ENCODE data around the gene STH. TPM values are rescaled to one million over a fixed set of nuclear protein-coding genes. Genes with fewer than 3 reads are reported as not detected.
A peak's percentile ranks its signal among the peaks of the same experiment; 100 is the strongest.

STH gene
- total and polyA plus RNA-seq, 9 of the 15 experiments (the other 6 are each of a cell fraction or from before 2014, with no cell fraction given), result not detected

GRCh38 chr17:45976755-45977505 is 22.1 kb upstream of the STH start (continued):
- TF ChIP-seq NONO (IDR thresholded peaks at IDR 0.05; ENCODE audit: low read depth in 2 of 2, low read length in 1 of 2) (0 out of 4 replicates have a peak, but pooled peaks of 1 of the 2 experiments have one; percentile 9), TFAM (CRISPR knock-in tag; conservative IDR thresholded peaks at IDR 0.05) (no peak), SAFB (IDR thresholded peaks at IDR 0.05; ENCODE audit: borderline replicate concordance, low read depth, low read length) (no peak), DPF2 (IDR thresholded peaks at IDR 0.05) (peak; percentile 98), ETV6 (IDR thresholded peaks at IDR 0.05; ENCODE audit: borderline replicate concordance in 1 of 2, low read depth in 2 of 2, low read length in 1 of 2) (0 out of 4 replicates have a peak, but pooled peaks of 1 of the 2 experiments have one; percentile 48), ETV6 (CRISPR knock-in tag; IDR thresholded peaks at IDR 0.05; ENCODE audit: borderline replicate concordance) (no peak), MCM7 (IDR thresholded peaks at IDR 0.05) (no peak), EGR1 (conservative IDR thresholded peaks at IDR 0.05) (no peak), ZNF584 (CRISPR knock-in tag; IDR thresholded peaks at IDR 0.05; ENCODE audit: low read depth) (peak; percentile 88), ARHGAP35 (IDR thresholded peaks at IDR 0.05; ENCODE audit: partially characterized antibody) (peak; percentile 22), NCOR1 (IDR thresholded peaks at IDR 0.05) (peak; percentile 87), PHF21A (IDR thresholded peaks at IDR 0.05; ENCODE audit: borderline replicate concordance, low read depth) (peak; percentile 49; the same call in 1 of the 2 replicates), KDM1A (IDR thresholded peaks at IDR 0.05) (peak; percentile 81 to 82), ZBTB7A (IDR thresholded peaks at IDR 0.05; ENCODE audit: borderline replicate concordance, control insufficient read depth, low read depth, low read length) (no peak), HCFC1 (IDR thresholded peaks at IDR 0.05; ENCODE audit: low read depth, low read length) (0 out of 2 replicates have a peak, but pooled peaks have one; percentile 25), MLLT1 (IDR thresholded peaks at IDR 0.05) (peak in 1 of 2 experiments; percentile 49; a peak in 1 of 4 replicates), ZBTB12 (CRISPR knock-in tag; IDR thresholded peaks at IDR 0.05) (0 out of 2 replicates have a peak, but pooled peaks have one; percentile 43), POLR2G (IDR thresholded peaks at IDR 0.05; ENCODE audit: low read depth, low read length) (peak; percentile 66), JUN (IDR thresholded peaks at IDR 0.05; ENCODE audit: borderline replicate concordance, low read depth, low read length) (peak; percentile 92), JUN (CRISPR knock-in tag; IDR thresholded peaks at IDR 0.05; ENCODE audit: borderline replicate concordance) (no peak), FOSL1 (tag; conservative IDR thresholded peaks at IDR 0.05) (peak; percentile 98)
- TF ChIP-seq, protein P1, sequence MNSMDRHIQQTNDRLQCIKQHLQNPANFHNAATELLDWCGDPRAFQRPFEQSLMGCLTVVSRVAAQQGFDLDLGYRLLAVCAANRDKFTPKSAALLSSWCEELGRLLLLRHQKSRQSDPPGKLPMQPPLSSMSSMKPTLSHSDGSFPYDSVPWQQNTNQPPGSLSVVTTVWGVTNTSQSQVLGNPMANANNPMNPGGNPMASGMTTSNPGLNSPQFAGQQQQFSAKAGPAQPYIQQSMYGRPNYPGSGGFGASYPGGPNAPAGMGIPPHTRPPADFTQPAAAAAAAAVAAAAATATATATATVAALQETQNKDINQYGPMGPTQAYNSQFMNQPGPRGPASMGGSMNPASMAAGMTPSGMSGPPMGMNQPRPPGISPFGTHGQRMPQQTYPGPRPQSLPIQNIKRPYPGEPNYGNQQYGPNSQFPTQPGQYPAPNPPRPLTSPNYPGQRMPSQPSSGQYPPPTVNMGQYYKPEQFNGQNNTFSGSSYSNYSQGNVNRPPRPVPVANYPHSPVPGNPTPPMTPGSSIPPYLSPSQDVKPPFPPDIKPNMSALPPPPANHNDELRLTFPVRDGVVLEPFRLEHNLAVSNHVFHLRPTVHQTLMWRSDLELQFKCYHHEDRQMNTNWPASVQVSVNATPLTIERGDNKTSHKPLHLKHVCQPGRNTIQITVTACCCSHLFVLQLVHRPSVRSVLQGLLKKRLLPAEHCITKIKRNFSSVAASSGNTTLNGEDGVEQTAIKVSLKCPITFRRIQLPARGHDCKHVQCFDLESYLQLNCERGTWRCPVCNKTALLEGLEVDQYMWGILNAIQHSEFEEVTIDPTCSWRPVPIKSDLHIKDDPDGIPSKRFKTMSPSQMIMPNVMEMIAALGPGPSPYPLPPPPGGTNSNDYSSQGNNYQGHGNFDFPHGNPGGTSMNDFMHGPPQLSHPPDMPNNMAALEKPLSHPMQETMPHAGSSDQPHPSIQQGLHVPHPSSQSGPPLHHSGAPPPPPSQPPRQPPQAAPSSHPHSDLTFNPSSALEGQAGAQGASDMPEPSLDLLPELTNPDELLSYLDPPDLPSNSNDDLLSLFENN (IDR thresholded peaks at IDR 0.05; ENCODE audit: low read depth in 2 of 2, low read length in 2 of 2), result peak in 1 of 2 experiments; percentile 82; a peak in 2 of 4 replicates

Data from K562 (cell line).